Measurements from ENCODE around the gene GRWD1. TPM values are rescaled to one million over a fixed set of nuclear protein-coding genes. Genes with fewer than 3 reads are reported as not detected.
A peak's percentile ranks its signal among the peaks of the same experiment; 100 is the strongest.

Gene GRWD1
- total and polyA plus RNA-seq, 2 of the 13 experiments (the other 11 are each of a cell fraction or from before 2014, with no cell fraction given): 10.8 to 46.6 TPM

DNA sequence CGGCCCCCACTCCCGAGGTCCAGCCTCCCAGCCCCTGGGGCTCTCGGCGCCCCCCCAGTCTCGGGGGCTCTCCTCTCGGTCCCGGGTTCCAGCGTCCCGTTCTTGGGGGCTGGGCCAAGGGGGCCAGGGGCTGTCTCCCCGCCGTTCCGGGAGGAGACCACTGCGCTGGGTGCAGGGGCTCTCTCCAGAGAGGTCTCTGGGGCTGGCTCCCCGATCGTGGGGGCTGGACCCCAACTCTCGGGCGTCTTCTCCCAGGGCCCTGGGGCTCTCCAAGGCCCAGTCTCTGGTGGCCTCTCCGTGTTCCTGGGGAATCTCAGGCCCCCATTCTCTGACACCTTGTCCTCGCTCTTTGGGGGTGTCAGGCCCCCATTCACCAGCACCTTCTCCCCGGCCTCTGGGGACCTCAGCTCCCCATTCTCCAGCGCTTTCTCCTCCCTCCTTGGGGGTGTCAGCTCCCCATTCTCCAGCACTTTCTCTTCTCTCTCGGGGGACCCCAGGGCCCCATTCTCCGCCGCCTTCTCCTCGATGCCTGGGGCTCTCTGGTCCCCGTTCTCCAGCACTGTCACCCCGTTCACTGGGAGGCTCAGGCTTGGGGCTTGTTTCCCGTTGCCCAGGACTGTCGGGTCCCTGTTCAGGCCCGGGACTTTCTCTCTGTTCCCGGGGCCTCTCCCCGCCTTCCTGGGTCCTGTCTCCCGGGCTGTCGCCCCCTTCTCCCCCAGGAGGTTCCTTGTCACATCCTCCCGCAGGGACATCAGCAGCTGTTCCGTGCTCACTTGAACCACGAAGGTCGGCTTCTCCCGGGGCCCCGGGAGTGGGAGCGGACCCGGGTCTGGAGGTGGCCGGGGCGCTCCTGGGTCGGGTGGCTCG lies 52.2 kb downstream of the GRWD1 start (continued):
- TF ChIP-seq PBX2 (CRISPR knock-in tag; IDR thresholded peaks at IDR 0.05): no peak
- TF ChIP-seq KLF11 (CRISPR knock-in tag; IDR thresholded peaks at IDR 0.05): no peak
- TF ChIP-seq, protein P1, sequence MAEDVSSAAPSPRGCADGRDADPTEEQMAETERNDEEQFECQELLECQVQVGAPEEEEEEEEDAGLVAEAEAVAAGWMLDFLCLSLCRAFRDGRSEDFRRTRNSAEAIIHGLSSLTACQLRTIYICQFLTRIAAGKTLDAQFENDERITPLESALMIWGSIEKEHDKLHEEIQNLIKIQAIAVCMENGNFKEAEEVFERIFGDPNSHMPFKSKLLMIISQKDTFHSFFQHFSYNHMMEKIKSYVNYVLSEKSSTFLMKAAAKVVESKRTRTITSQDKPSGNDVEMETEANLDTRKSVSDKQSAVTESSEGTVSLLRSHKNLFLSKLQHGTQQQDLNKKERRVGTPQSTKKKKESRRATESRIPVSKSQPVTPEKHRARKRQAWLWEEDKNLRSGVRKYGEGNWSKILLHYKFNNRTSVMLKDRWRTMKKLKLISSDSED (CRISPR knock-in tag; IDR thresholded peaks at IDR 0.05): no peak
- TF ChIP-seq NFE2L1 (CRISPR knock-in tag; IDR thresholded peaks at IDR 0.05; ENCODE audit: borderline replicate concordance): no peak
- TF ChIP-seq HNRNPLL (IDR thresholded peaks at IDR 0.05; ENCODE audit: low read depth, low read length, poor library complexity, severe bottlenecking): peak; percentile 6
- TF ChIP-seq, protein P2, sequence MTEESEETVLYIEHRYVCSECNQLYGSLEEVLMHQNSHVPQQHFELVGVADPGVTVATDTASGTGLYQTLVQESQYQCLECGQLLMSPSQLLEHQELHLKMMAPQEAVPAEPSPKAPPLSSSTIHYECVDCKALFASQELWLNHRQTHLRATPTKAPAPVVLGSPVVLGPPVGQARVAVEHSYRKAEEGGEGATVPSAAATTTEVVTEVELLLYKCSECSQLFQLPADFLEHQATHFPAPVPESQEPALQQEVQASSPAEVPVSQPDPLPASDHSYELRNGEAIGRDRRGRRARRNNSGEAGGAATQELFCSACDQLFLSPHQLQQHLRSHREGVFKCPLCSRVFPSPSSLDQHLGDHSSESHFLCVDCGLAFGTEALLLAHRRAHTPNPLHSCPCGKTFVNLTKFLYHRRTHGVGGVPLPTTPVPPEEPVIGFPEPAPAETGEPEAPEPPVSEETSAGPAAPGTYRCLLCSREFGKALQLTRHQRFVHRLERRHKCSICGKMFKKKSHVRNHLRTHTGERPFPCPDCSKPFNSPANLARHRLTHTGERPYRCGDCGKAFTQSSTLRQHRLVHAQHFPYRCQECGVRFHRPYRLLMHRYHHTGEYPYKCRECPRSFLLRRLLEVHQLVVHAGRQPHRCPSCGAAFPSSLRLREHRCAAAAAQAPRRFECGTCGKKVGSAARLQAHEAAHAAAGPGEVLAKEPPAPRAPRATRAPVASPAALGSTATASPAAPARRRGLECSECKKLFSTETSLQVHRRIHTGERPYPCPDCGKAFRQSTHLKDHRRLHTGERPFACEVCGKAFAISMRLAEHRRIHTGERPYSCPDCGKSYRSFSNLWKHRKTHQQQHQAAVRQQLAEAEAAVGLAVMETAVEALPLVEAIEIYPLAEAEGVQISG (CRISPR knock-in tag; IDR thresholded peaks at IDR 0.05): no peak
- no peak for TF ChIP-seq MBNL3 (CRISPR knock-in tag; conservative IDR thresholded peaks at IDR 0.05)
- no peak; the same call in 1 of the 2 replicates for TF ChIP-seq ZFY (CRISPR knock-in tag; IDR thresholded peaks at IDR 0.05)
- TF ChIP-seq NFIB (CRISPR knock-in tag; IDR thresholded peaks at IDR 0.05; ENCODE audit: borderline replicate concordance): no peak
- no peak for TF ChIP-seq NCOR1 (IDR thresholded peaks at IDR 0.05; ENCODE audit: borderline replicate concordance, low read length)
- TF ChIP-seq, protein P3, sequence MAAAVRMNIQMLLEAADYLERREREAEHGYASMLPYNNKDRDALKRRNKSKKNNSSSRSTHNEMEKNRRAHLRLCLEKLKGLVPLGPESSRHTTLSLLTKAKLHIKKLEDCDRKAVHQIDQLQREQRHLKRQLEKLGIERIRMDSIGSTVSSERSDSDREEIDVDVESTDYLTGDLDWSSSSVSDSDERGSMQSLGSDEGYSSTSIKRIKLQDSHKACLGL (CRISPR knock-in tag; IDR thresholded peaks at IDR 0.05): no peak
- TF ChIP-seq POLR2G (IDR thresholded peaks at IDR 0.05; ENCODE audit: low read depth, low read length): no peak
- TF ChIP-seq ISX (CRISPR knock-in tag; conservative IDR thresholded peaks at IDR 0.05): no peak
- TF ChIP-seq THAP9 (CRISPR knock-in tag; IDR thresholded peaks at IDR 0.05; ENCODE audit: borderline replicate concordance): 0 out of 2 replicates have a peak, but pooled peaks have one; percentile 5
- TF ChIP-seq MLX (CRISPR knock-in tag; IDR thresholded peaks at IDR 0.05): no peak
- TF ChIP-seq HNRNPK (IDR thresholded peaks at IDR 0.05; ENCODE audit: low read depth, low read length, poor library complexity, severe bottlenecking): no peak
- no peak for TF ChIP-seq ZBTB42 (CRISPR knock-in tag; IDR thresholded peaks at IDR 0.05)
- peak; percentile 15; the same call in 1 of the 2 replicates for TF ChIP-seq YEATS4 (CRISPR knock-in tag; IDR thresholded peaks at IDR 0.05; ENCODE audit: borderline replicate concordance)
- no peak for TF ChIP-seq KDM5B (CRISPR knock-in tag; IDR thresholded peaks at IDR 0.05; ENCODE audit: borderline replicate concordance)

Measured in HepG2 (cell line).